HG03039 (cell line): Measurements from ENCODE around the gene GGA2.
"Not testable (repeated sequence)": the region's sequence is repeated elsewhere in the genome, so short reads cannot be mapped to it uniquely, and the experiment has no call there.

Experiments used
- ATAC-seq: cut with Tn5 transposase; IDR thresholded peaks from one replicate; pipeline ENCODE4 v1.9.1; 2021; ENCODE audit warnings: mild to moderate bottlenecking, moderate library complexity; ENCODE audit not compliant: unreplicated experiment

Gene GGA2

GRCh38 chr16:23527961-23528643 is 17.8 kb upstream of the GGA2 start:
- no peak for ATAC-seq

GRCh38 chr16:23524886-23525285 is 14.6 kb upstream of the GGA2 start:
- no peak for ATAC-seq

- no peak for ATAC-seq
Measured at GRCh38 chr16:23523876-23524385, 13.6 kb upstream of the GGA2 start.

- no peak for ATAC-seq
Measured at GRCh38 chr16:23523321-23523720, 13.0 kb upstream of the GGA2 start.

- no peak for ATAC-seq
Measured at GRCh38 chr16:23521965-23522364, 11.7 kb upstream of the GGA2 start.

- no peak for ATAC-seq
Measured at GRCh38 chr16:23521037-23521743, 10.9 kb upstream of the GGA2 start.

- ATAC-seq = no peak
Measured at GRCh38 chr16:23520500-23520899, 10.2 kb upstream of the GGA2 start.

- ATAC-seq = no peak
Measured at GRCh38 chr16:23519282-23519681, 9.0 kb upstream of the GGA2 start.

- no peak for ATAC-seq
Measured at GRCh38 chr16:23518435-23518891, 8.2 kb upstream of the GGA2 start.

GRCh38 chr16:23516366-23517137 is 6.3 kb upstream of the GGA2 start:
- no peak for ATAC-seq

- ATAC-seq = no peak
Measured at GRCh38 chr16:23515881-23516280, 5.6 kb upstream of the GGA2 start.

- ATAC-seq = no peak
Measured at GRCh38 chr16:23514381-23515152, 4.3 kb upstream of the GGA2 start.

- no peak for ATAC-seq
Measured at GRCh38 chr16:23512168-23512695, 1.9 kb upstream of the GGA2 start.

GRCh38 chr16:23511731-23512130 is 1.4 kb upstream of the GGA2 start:
- no peak for ATAC-seq

- not testable (repeated sequence) for ATAC-seq
Measured at GRCh38 chr16:23510915-23511270, 599 bp upstream of the GGA2 start.

GRCh38 chr16:23509782-23510163 is 521 bp downstream of the GGA2 start:
- no peak for ATAC-seq

GRCh38 chr16:23509441-23509754 is 896 bp downstream of the GGA2 start:
- ATAC-seq = no peak

GRCh38 chr16:23508589-23509440 is 1.5 kb downstream of the GGA2 start:
- no peak for ATAC-seq

- no peak for ATAC-seq
Measured at GRCh38 chr16:23506606-23506994, 3.7 kb downstream of the GGA2 start.
